Colonic mucosa (tissue), 4 donors: ENCODE measurements around the gene FHOD3. TPM values are rescaled to one million over a fixed set of nuclear protein-coding genes. Genes with fewer than 3 reads are reported as not detected.
"Not testable (repeated sequence)": the region's sequence is repeated elsewhere in the genome, so short reads cannot be mapped to it uniquely, and the experiment has no call there.

Experiments
- DNase-seq: peaks from one replicate; pipeline ENCODE4 v3.0.0-alpha.2; 2020
- H3K27ac ChIP-seq: fragments of 200-600 bp; one replicate; pipeline ENCODE4 v1.8.0; 2021
- H3K27me3 ChIP-seq: fragments of 200-600 bp; one replicate; pipeline ENCODE4 v1.8.0; 2021
- H3K36me3 ChIP-seq: fragments of 200-600 bp; one replicate; pipeline ENCODE4 v1.8.0; 2021
- H3K4me1 ChIP-seq: fragments of 200-600 bp; one replicate; pipeline ENCODE4 v1.8.0; 2021; ENCODE audit warnings: mild to moderate bottlenecking
- H3K4me3 ChIP-seq: fragments of 200-600 bp; one replicate; pipeline ENCODE4 v1.8.0; 2021
- H3K9ac ChIP-seq, 2 donors: one replicate each; pipeline ENCODE4 v1.7.0; 2013; ENCODE audit warnings: control low read depth in 2 of 2, low read depth in 2 of 2, low read length in 2 of 2
- H3K9me3 ChIP-seq: fragments of 200-600 bp; one replicate; pipeline ENCODE4 v1.8.0; 2021
- CTCF ChIP-seq: fragments of 200-600 bp; IDR thresholded peaks from one replicate; pipeline ENCODE4 v1.8.0; 2022; ENCODE audit warnings: antibody characterized with exemption, mild to moderate bottlenecking
- intact Hi-C: fragments of 100-400 bp; cut with DNase I; formaldehyde crosslinking; loops from one replicate; pipeline ENCODE4 v1.14.1; 2022
- total RNA-seq, 2 donors: library from RNA; stranded (reverse); fragmentation: NEBNext Ultra II Directional in 1 of 2; extraction: Animal tissue kit (Norgen Biotek cat#: 25700) in 1 of 2; gene quantifications; one replicate each; pipeline ENCODE4 v1.2.1, GENCODE V29; 2021
- donor health status: healthy.
- donor health status: DM: no; HTN: no; CAD: no.
- donor health status: DM: no; HTN: no; CAD: no.

Gene FHOD3
- total RNA-seq, 2 donors from 2014 or later, result 2.5 to 4.1 TPM

GRCh38 chr18:36758623-36759022 lies 461.1 kb downstream of the FHOD3 start:
- H3K4me1 ChIP-seq, result no peaks in the 10 kb centered on the region
- H3K9me3 ChIP-seq, result no peaks in the 10 kb centered on the region
- H3K9ac ChIP-seq, result no peak overlapping the region
- TF ChIP-seq CTCF, result no peak
- H3K27me3 ChIP-seq, result no peaks in the 10 kb centered on the region
- no peak overlapping the region for H3K27ac ChIP-seq
- H3K4me3 ChIP-seq, result no peak overlapping the region
- intact Hi-C loops, result loop anchor here (2.0 kb wide), 1 partner anchor 70 kb away; no protein-coding TSS in a partner anchor
- no peaks in the 10 kb centered on the region for H3K36me3 ChIP-seq
- DNase-seq, result no peak

- no peak for TF ChIP-seq CTCF
- Histone ChIP-seq H3K36me3 (no peaks in the 10 kb centered on the region), H3K27me3 (no peaks in the 10 kb centered on the region), H3K9ac (no peak overlapping the region), H3K4me1 (no peaks in the 10 kb centered on the region), H3K4me3 (no peak overlapping the region), H3K9me3 (no peaks in the 10 kb centered on the region), H3K27ac (no peak overlapping the region)
- DNase-seq, result no peak
- intact Hi-C loops, result loop anchor here (2.0 kb wide), 1 partner anchor 70 kb away; no protein-coding TSS in a partner anchor
Observed at GRCh38 chr18:36759167-36759776, 461.8 kb downstream of the FHOD3 start.

GRCh38 chr18:36760598-36760997 lies 463.1 kb downstream of the FHOD3 start:
- Histone ChIP-seq H3K36me3 (no peaks in the 10 kb centered on the region), H3K9ac (no peak overlapping the region), H3K9me3 (no peaks in the 10 kb centered on the region), H3K4me3 (no peak overlapping the region), H3K27ac (no peak overlapping the region), H3K27me3 (no peaks in the 10 kb centered on the region), H3K4me1 (no peaks in the 10 kb centered on the region)
- DNase-seq, result no peak
- TF ChIP-seq CTCF, result no peak
- intact Hi-C loops, result no loop called here

- Histone ChIP-seq H3K27me3 (no peaks in the 10 kb centered on the region), H3K9ac (no peak overlapping the region), H3K27ac (no peak overlapping the region), H3K9me3 (no peaks in the 10 kb centered on the region), H3K4me1 (no peaks in the 10 kb centered on the region), H3K4me3 (no peak overlapping the region), H3K36me3 (no peaks in the 10 kb centered on the region)
- TF ChIP-seq CTCF, result no peak
- intact Hi-C loops, result no loop called here
- DNase-seq, result no peak
Observed at GRCh38 chr18:36761186-36761698, 463.7 kb downstream of the FHOD3 start.

- intact Hi-C loops, result no loop called here
- Histone ChIP-seq H3K4me1 (no peaks in the 10 kb centered on the region), H3K9ac (no peak overlapping the region), H3K9me3 (no peaks in the 10 kb centered on the region), H3K36me3 (no peaks in the 10 kb centered on the region), H3K4me3 (no peak overlapping the region), H3K27me3 (no peaks in the 10 kb centered on the region), H3K27ac (no peak overlapping the region)
- TF ChIP-seq CTCF, result no peak
- DNase-seq, result no peak
Observed at GRCh38 chr18:36762074-36762473, 464.6 kb downstream of the FHOD3 start.

GRCh38 chr18:36762965-36763364 lies 465.5 kb downstream of the FHOD3 start:
- H3K9me3 ChIP-seq, H3K4me3 ChIP-seq, intact Hi-C loops, H3K36me3 ChIP-seq, H3K27me3 ChIP-seq, H3K4me1 ChIP-seq, H3K27ac ChIP-seq, DNase-seq, H3K9ac ChIP-seq: not testable (repeated sequence)
